ENCODE data around the gene TMEM135. TPM values are rescaled to one million over a fixed set of nuclear protein-coding genes. Genes with fewer than 3 reads are reported as not detected.

Gene TMEM135
- polyA plus RNA-seq, 1 of the 3 experiments (the other 2 are of a cell fraction): 3.0 TPM

DNA sequence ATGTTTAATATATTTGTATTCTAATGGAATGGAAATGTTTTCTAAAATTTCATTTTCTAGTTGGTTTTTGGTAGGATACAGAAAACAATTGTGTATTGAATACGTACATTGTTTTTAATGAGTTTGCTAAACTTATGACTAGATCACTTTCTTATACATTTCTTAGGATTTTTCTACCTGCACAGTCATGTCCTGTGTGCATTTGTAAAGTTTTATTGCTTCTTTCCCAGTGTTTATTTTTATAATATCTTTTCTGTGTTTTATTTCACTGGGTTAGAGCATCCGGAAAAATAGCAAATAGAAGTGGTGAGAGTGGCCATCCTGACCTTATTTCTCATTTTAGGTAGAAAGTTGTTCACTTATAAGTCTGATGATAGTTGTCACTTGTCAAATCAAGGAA is 103.6 kb downstream of the TMEM135 start:
- Histone ChIP-seq H3K4me3 (ENCODE audit: low read depth in 2 of 2, low read length in 1 of 2) (no peak overlapping the region), H3K4me2 (no peak overlapping the region), H3K79me2 (ENCODE audit: insufficient read depth) (no peaks in the 10 kb centered on the region), H3K9me2 (no peaks in the 10 kb centered on the region), H3K36me3 (replicated peaks in 1 of 2; ENCODE audit: control insufficient read depth in 1 of 2, insufficient read depth in 2 of 2, low read length in 1 of 2) (peaks cover 0 to 4% of the 10 kb centered on the region in 2 experiments), H3K4me1 (ENCODE audit: control insufficient read depth in 1 of 2, insufficient read depth in 2 of 2, low read depth in 1 of 2, low read length in 1 of 2) (no peaks in the 10 kb centered on the region; a peak in 3 of 4 replicates), H3F3A (replicated peaks; ENCODE audit: insufficient read depth) (no peaks in the 10 kb centered on the region), H4K20me1 (ENCODE audit: insufficient read depth) (no peaks in the 10 kb centered on the region), H3K27ac (ENCODE audit: low read depth in 2 of 2, low read length in 1 of 2) (no peak overlapping the region), H3K9me3 (no peaks in the 10 kb centered on the region), H2AFZ (ENCODE audit: low read depth) (no peak overlapping the region), H3K27me3 (ENCODE audit: insufficient read depth) (no peaks in the 10 kb centered on the region), H3K9ac (no peak overlapping the region)
- TF ChIP-seq YY1 (IDR thresholded peaks at IDR 0.05; ENCODE audit: low read depth) (no peak), GATA2 (CRISPR knock-in tag; IDR thresholded peaks at IDR 0.05) (no peak), POLR2AphosphoS5 (IDR thresholded peaks at IDR 0.05; ENCODE audit: low read depth, low read length) (no peak), SIN3A (IDR thresholded peaks at IDR 0.05; ENCODE audit: borderline replicate concordance, low read depth, low read length) (no peak), CHD2 (IDR thresholded peaks at IDR 0.05; ENCODE audit: low read length, partially characterized antibody) (no peak), MXI1 (IDR thresholded peaks at IDR 0.05; ENCODE audit: low read depth, low read length) (no peak), TCF12 (IDR thresholded peaks at IDR 0.05) (no peak)
- TF ChIP-seq, protein P1, sequence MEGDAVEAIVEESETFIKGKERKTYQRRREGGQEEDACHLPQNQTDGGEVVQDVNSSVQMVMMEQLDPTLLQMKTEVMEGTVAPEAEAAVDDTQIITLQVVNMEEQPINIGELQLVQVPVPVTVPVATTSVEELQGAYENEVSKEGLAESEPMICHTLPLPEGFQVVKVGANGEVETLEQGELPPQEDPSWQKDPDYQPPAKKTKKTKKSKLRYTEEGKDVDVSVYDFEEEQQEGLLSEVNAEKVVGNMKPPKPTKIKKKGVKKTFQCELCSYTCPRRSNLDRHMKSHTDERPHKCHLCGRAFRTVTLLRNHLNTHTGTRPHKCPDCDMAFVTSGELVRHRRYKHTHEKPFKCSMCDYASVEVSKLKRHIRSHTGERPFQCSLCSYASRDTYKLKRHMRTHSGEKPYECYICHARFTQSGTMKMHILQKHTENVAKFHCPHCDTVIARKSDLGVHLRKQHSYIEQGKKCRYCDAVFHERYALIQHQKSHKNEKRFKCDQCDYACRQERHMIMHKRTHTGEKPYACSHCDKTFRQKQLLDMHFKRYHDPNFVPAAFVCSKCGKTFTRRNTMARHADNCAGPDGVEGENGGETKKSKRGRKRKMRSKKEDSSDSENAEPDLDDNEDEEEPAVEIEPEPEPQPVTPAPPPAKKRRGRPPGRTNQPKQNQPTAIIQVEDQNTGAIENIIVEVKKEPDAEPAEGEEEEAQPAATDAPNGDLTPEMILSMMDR (IDR thresholded peaks at IDR 0.05): no peak
- TF ChIP-seq, protein P2, sequence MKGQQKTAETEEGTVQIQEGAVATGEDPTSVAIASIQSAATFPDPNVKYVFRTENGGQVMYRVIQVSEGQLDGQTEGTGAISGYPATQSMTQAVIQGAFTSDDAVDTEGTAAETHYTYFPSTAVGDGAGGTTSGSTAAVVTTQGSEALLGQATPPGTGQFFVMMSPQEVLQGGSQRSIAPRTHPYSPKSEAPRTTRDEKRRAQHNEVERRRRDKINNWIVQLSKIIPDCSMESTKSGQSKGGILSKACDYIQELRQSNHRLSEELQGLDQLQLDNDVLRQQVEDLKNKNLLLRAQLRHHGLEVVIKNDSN (IDR thresholded peaks at IDR 0.05; ENCODE audit: borderline replicate concordance, low read depth): no peak
- TF ChIP-seq, protein P3, sequence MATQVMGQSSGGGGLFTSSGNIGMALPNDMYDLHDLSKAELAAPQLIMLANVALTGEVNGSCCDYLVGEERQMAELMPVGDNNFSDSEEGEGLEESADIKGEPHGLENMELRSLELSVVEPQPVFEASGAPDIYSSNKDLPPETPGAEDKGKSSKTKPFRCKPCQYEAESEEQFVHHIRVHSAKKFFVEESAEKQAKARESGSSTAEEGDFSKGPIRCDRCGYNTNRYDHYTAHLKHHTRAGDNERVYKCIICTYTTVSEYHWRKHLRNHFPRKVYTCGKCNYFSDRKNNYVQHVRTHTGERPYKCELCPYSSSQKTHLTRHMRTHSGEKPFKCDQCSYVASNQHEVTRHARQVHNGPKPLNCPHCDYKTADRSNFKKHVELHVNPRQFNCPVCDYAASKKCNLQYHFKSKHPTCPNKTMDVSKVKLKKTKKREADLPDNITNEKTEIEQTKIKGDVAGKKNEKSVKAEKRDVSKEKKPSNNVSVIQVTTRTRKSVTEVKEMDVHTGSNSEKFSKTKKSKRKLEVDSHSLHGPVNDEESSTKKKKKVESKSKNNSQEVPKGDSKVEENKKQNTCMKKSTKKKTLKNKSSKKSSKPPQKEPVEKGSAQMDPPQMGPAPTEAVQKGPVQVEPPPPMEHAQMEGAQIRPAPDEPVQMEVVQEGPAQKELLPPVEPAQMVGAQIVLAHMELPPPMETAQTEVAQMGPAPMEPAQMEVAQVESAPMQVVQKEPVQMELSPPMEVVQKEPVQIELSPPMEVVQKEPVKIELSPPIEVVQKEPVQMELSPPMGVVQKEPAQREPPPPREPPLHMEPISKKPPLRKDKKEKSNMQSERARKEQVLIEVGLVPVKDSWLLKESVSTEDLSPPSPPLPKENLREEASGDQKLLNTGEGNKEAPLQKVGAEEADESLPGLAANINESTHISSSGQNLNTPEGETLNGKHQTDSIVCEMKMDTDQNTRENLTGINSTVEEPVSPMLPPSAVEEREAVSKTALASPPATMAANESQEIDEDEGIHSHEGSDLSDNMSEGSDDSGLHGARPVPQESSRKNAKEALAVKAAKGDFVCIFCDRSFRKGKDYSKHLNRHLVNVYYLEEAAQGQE (IDR thresholded peaks at IDR 0.05; ENCODE audit: low read depth, low read length): no peak
- 65% methylated on average over 2 of the region's 2 CpGs for WGBS (ENCODE audit: low lambda C conversion rate)
- ChIA-PET CTCF (no interaction called here), POLR2A (no interaction called here)
- no peak for DNase-seq

DNA sequence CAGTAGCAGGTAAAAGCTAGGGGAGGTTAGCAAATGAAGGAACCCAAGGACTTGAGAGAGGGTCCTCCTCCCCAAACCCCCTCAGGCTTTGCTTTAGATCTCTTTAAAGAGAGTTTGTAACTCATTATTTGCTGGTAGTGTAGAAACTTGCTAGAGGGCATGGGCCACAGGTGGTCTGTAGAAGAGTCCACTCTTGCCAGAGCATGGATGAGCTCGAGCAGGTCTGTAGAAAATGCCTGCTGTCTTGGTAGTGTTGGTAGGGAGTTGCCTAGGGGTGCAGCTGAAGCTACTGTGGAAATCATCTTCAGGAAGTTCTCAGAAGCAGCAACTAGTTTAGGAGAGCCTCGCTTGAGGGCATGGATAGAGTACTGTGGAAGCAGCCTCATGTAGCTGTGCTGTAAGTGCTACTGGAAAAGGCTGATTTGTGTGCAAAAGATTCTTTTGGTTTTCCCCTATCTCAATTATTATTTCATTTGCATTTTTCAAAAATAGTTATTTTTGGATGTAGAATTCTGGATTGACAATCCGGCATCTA is 104.3 kb downstream of the TMEM135 start:
- Histone ChIP-seq H2AFZ (ENCODE audit: low read depth) (no peak overlapping the region), H3F3A (replicated peaks; ENCODE audit: insufficient read depth) (no peaks in the 10 kb centered on the region), H3K4me3 (ENCODE audit: low read depth in 2 of 2, low read length in 1 of 2) (no peak overlapping the region), H3K9me2 (no peaks in the 10 kb centered on the region), H3K27me3 (ENCODE audit: insufficient read depth) (no peaks in the 10 kb centered on the region), H3K36me3 (replicated peaks in 1 of 2; ENCODE audit: control insufficient read depth in 1 of 2, insufficient read depth in 2 of 2, low read length in 1 of 2) (peaks cover 0 to 4% of the 10 kb centered on the region in 2 experiments), H3K4me1 (ENCODE audit: control insufficient read depth in 1 of 2, insufficient read depth in 2 of 2, low read depth in 1 of 2, low read length in 1 of 2) (no peaks in the 10 kb centered on the region; a peak in 3 of 4 replicates), H3K9ac (no peak overlapping the region), H3K79me2 (ENCODE audit: insufficient read depth) (no peaks in the 10 kb centered on the region), H3K9me3 (no peaks in the 10 kb centered on the region), H3K27ac (ENCODE audit: low read depth in 2 of 2, low read length in 1 of 2) (no peak overlapping the region), H4K20me1 (ENCODE audit: insufficient read depth) (no peaks in the 10 kb centered on the region), H3K4me2 (no peak overlapping the region)
- ChIA-PET POLR2A (no interaction called here), CTCF (interaction anchor here (1.3 kb wide), 1 partner anchor 44 kb away, joined by 6 read pairs; no protein-coding TSS in a partner anchor)
- WGBS (ENCODE audit: low lambda C conversion rate): 57% methylated on average over 3 of the region's 3 CpGs
- DNase-seq: no peak
- TF ChIP-seq NFIC (IDR thresholded peaks at IDR 0.05; ENCODE audit: borderline replicate concordance) (no peak), JUND (IDR thresholded peaks at IDR 0.05) (no peak), CHD2 (IDR thresholded peaks at IDR 0.05; ENCODE audit: low read length, partially characterized antibody) (no peak), SIN3A (IDR thresholded peaks at IDR 0.05; ENCODE audit: borderline replicate concordance, low read depth, low read length) (no peak), RCOR1 (IDR thresholded peaks at IDR 0.05; ENCODE audit: low read length) (no peak), MXI1 (IDR thresholded peaks at IDR 0.05; ENCODE audit: low read depth, low read length) (no peak), ELF1 (IDR thresholded peaks at IDR 0.05) (no peak), GABPA (IDR thresholded peaks at IDR 0.05; ENCODE audit: low read depth) (no peak), POLR2AphosphoS5 (IDR thresholded peaks at IDR 0.05; ENCODE audit: low read depth, low read length) (no peak), TCF12 (IDR thresholded peaks at IDR 0.05) (no peak), EP300 (IDR thresholded peaks at IDR 0.05; ENCODE audit: borderline replicate concordance in 1 of 2, low read depth in 1 of 2, low read length in 1 of 2) (no peak)
- TF ChIP-seq, protein P1 (IDR thresholded peaks at IDR 0.05): no peak
- TF ChIP-seq, protein P2 (IDR thresholded peaks at IDR 0.05; ENCODE audit: borderline replicate concordance, low read depth): no peak
- TF ChIP-seq, protein P4, sequence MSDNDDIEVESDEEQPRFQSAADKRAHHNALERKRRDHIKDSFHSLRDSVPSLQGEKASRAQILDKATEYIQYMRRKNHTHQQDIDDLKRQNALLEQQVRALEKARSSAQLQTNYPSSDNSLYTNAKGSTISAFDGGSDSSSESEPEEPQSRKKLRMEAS (IDR thresholded peaks at IDR 0.05; ENCODE audit: low read depth): no peak

All from SK-N-SH (cell line).